ENCODE measurements around the gene FLOT1. TPM values are rescaled to one million over a fixed set of nuclear protein-coding genes. Genes with fewer than 3 reads are reported as not detected.
"Not testable (repeated sequence)": the region's sequence is repeated elsewhere in the genome, so short reads cannot be mapped to it uniquely, and the experiment has no call there.

FLOT1 gene
- total RNA-seq, 1 donor from 2014 or later, result 123 TPM

DNA sequence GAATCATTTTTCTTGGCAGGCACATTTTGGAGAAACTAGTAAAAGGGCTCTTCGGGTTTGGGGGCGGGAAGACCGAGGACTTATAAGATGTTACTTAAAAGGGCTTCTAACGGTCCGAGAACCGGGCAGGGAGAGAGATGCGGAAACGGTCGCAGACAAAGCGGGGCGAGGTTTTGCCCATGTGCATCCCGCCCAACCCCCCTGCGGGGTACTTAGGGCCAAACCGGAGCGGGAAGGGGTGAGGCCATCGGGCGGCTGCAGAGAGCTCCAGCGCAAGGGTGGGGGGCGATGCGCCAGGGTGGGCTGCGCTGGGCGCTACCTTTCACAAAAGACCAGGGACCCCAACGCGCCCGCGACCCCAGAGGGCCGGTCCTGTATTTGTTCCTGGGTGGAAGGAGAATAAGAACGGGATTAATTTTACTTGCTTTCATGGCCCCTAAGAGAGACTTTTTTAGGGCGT, 21.7 kb downstream of the FLOT1 start:
- intact Hi-C loops (cut with DNase I), result loop anchor here (1.0 to 10.0 kb wide), 6 partner anchors 22 to 236 kb away; partner anchors contain the start of genes FLOT1, HLA-E, MRPS18B and PPP1R10
- H3K4me1 ChIP-seq, result peaks cover 0 to 54% of the 10 kb centered on the region in 2 donors
- no peaks in the 10 kb centered on the region for H3K9me3 ChIP-seq
- DNase-seq (ENCODE audit: low spot score in 2 of 2), result peak in 1 of 2 donors; percentile 85
- H3K4me3 ChIP-seq, result peak overlapping the region; percentile 73 to 89
- peak overlapping the region; percentile 87 to 96 for H3K27ac ChIP-seq
- TF ChIP-seq, protein P1, sequence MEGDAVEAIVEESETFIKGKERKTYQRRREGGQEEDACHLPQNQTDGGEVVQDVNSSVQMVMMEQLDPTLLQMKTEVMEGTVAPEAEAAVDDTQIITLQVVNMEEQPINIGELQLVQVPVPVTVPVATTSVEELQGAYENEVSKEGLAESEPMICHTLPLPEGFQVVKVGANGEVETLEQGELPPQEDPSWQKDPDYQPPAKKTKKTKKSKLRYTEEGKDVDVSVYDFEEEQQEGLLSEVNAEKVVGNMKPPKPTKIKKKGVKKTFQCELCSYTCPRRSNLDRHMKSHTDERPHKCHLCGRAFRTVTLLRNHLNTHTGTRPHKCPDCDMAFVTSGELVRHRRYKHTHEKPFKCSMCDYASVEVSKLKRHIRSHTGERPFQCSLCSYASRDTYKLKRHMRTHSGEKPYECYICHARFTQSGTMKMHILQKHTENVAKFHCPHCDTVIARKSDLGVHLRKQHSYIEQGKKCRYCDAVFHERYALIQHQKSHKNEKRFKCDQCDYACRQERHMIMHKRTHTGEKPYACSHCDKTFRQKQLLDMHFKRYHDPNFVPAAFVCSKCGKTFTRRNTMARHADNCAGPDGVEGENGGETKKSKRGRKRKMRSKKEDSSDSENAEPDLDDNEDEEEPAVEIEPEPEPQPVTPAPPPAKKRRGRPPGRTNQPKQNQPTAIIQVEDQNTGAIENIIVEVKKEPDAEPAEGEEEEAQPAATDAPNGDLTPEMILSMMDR (IDR thresholded peaks at IDR 0.05), result no peak
- no peaks in the 10 kb centered on the region for H3K27me3 ChIP-seq
- peaks cover 25 to 35% of the 10 kb centered on the region in 2 donors for H3K36me3 ChIP-seq

DNA sequence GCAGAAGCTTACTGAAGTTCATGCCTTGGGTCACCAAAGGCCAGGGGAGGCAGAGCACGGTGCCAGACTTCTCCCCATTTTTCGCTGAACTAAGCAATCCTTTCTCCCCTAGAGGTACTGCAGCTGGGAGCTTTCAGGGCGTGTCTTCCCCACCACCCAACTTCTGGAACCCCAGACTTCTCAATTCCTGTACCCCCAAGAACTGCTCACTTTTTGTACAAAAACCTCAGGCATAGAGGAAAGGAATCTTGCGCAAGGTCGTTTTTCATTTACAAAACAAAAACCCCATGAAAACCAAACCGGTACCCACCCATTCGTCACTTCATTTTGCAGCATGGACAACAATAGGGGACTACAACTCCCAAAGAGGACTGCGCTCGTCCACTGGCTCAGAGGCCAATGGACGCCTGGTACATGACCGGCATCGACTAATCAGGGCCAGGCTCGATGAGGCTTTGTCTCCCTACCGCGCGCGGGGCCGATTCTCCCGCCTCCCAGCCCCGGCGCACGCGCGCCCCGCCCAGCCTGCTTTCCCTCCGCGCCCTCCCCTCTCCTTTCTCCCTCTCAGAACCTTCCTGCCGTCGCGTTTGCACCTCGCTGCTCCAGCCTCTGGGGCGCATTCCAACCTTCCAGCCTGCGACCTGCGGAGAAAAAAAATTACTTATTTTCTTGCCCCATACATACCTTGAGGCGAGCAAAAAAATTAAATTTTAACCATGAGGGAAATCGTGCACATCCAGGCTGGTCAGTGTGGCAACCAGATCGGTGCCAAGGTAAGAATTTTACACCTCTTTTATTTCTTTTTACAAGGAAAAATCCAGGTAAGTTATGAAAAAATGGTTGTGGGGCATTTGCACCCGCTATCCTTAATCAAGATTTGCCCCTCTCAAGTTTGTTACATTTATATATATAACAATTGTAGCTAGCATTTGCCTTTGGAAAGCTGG, 22.4 kb downstream of the FLOT1 start, which contains the start of gene TUBB:
TSS of gene TUBB (plus strand) at position 562 of the 947 bp plus-strand sequence. CDS start at position 717, 155 bp downstream.
- peaks cover 22 to 28% of the 10 kb centered on the region in 2 donors for H3K36me3 ChIP-seq
- peak within 1 kb of the TSS; percentile 87 to 96 for H3K27ac ChIP-seq
- intact Hi-C loops (cut with DNase I), result loop anchor here (5.0 to 10.0 kb wide), 2 partner anchors 157 to 235 kb away; partner anchors contain the start of gene HLA-E
- H3K4me1 ChIP-seq, result peaks cover 0 to 50% of the 10 kb centered on the region in 2 donors
- peak within 1 kb of the TSS; percentile 73 to 89 for H3K4me3 ChIP-seq
- no peaks in the 10 kb centered on the region for H3K9me3 ChIP-seq
- TF ChIP-seq, protein P1 (IDR thresholded peaks at IDR 0.05), result peak in 2 of 3 experiments; percentile 5 to 30
- peak; percentile 94 to 99 for DNase-seq (ENCODE audit: low spot score in 2 of 2)
- H3K27me3 ChIP-seq, result no peaks in the 10 kb centered on the region

DNA sequence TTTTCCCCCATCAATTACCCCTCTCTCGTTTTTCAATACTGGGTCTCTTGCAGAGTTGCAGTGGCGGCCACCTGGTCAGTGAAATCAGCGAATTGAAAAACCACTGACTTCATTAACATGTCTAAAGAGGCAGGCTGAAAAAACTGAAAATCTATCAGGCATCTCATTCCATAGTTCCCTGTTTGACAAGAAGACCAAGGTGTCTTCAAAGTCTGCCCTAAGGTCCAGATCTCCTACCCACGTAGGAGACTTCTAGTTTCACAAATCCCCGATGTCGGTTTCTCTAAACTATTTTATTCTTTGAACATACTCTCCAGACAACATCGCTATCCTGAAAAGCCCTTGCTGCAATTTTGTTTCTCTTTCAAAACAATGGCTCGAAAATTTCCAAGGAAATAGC, 23.1 kb downstream of the FLOT1 start:
- Histone ChIP-seq H3K4me1 (peaks cover 0 to 43% of the 10 kb centered on the region in 2 donors), H3K36me3 (peaks cover 17 to 28% of the 10 kb centered on the region in 2 donors), H3K27ac (peak overlapping the region; percentile 59 to 72), H3K27me3 (no peaks in the 10 kb centered on the region), H3K4me3 (peak overlapping the region; percentile 73 to 89), H3K9me3 (no peaks in the 10 kb centered on the region)
- TF ChIP-seq, protein P1 (IDR thresholded peaks at IDR 0.05), result no peak
- DNase-seq (ENCODE audit: low spot score in 2 of 2), result no peak
- intact Hi-C loops (cut with DNase I), result no loop called here

DNA sequence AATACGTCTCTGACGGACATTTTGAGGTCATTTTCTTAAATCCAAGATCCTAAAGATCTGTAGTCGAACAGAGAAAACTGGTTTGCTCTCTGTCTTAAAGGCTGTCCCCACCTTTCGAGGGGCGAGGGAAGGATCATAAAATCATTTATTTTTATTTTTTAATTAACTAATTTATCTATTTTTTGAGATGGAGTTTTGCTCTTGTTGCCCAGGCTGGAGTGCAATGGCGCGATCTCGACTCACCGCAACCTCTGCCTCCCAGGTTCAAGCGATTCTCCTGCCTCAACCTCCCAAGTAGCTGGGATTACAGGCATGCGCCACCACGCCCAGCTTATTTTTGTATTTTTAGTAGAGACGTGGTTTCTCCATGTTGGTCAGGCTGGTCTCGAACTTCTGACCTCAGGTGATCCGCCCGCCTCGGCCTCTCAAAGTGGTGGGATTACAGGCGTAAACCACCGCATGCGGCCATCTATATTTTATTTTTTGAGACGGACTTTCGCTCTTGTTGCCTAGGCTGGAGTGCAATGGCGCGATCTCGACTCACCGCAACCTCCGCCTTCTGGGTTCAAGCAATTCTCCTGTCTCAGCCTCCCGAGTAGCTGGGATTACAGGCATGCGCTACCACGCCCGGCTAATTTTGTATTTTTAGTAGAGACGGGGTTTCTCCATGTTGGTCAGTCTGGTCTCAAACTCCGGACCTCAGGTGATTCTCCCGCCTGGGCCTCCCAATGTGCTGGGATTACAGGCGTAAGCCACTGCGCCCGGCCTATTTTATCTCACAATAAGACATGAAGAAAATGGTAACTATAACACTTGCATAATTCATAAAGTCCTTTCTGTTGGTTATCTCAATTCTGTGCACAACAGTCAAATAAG, 24.4 kb downstream of the FLOT1 start:
- not testable (repeated sequence) for H3K27me3 ChIP-seq; H3K9me3 ChIP-seq; DNase-seq (ENCODE audit: low spot score in 2 of 2)
- H3K4me3 ChIP-seq, result peak overlapping the region; percentile 41 to 77
- peaks cover 15 to 26% of the 10 kb centered on the region in 2 donors for H3K36me3 ChIP-seq
- H3K4me1 ChIP-seq, result peaks cover 0 to 30% of the 10 kb centered on the region in 2 donors
- H3K27ac ChIP-seq, result peak overlapping the region; percentile 81 to 93
- intact Hi-C loops (cut with DNase I), result loop anchor here (1.0 kb wide), 3 partner anchors 27 to 101 kb away; partner anchors contain the start of genes MRPS18B and PPP1R10

DNA sequence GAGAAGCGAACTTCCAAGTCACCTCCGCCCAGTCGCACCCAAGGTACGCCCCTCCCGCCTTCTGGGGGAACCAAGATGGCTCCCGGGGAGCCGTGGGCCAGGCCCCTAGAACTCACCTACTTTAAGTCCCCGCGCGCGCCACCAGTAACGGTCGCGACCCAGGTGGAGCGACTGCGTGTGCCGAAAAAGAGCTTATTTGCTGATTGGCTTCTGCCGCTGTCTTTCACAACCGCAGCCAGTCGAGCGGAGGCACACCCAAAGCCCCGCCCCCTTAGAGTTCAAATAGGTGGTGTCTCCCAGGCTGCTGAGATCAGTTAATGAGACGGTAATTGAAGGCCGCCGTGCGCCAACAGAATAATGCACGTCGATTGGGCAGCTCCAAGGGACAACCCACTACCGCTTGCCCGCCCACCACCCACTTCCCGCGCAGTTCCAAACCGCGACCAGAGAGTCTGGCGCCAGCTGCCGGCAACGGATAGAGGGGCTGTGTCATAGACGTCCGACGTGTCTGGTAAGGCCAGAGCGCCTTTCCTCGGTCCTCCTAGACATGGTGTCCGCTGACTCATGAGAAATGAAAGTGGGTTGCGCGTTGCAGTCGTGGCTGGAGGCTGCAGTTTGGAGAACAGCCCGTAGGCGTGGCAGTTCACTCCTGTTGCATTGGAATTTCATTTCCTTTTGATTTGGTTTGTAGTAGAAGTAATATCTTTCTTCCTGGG, 25.2 kb downstream of the FLOT1 start, which contains the start of gene MDC1:
TSS of gene MDC1 (minus strand) at position 153 of the 716 bp plus-strand sequence. CDS start 2,106 bp downstream, outside the sequence.
- TF ChIP-seq, protein P1 (IDR thresholded peaks at IDR 0.05), result peak in 1 of 3 experiments; percentile 65
- Histone ChIP-seq H3K36me3 (peaks cover 19 to 26% of the 10 kb centered on the region in 2 donors), H3K4me3 (peak within 1 kb of the TSS; percentile 69 to 77), H3K27ac (peak within 1 kb of the TSS; percentile 93 to 94), H3K27me3 (no peaks in the 10 kb centered on the region), H3K9me3 (no peaks in the 10 kb centered on the region), H3K4me1 (peaks cover 0 to 24% of the 10 kb centered on the region in 2 donors)
- DNase-seq (ENCODE audit: low spot score in 2 of 2), result peak; percentile 100
- intact Hi-C loops (cut with DNase I), result loop anchor here (1.0 kb wide), 3 partner anchors 26 to 100 kb away; partner anchors contain the start of genes MRPS18B and PPP1R10

All from ascending aorta (tissue), 2 donors.